HG03175 (cell line): Measurements from ENCODE around the gene PDE11A.

Experiments used
- ATAC-seq: cut with Tn5 transposase; IDR thresholded peaks from one replicate; pipeline ENCODE4 v1.9.1; 2021; ENCODE audit warnings: mild to moderate bottlenecking, moderate library complexity; ENCODE audit not compliant: unreplicated experiment

PDE11A gene

GRCh38 chr2:177639262-177639914, 433.2 kb downstream of the PDE11A start:
- ATAC-seq = no peak

DNA sequence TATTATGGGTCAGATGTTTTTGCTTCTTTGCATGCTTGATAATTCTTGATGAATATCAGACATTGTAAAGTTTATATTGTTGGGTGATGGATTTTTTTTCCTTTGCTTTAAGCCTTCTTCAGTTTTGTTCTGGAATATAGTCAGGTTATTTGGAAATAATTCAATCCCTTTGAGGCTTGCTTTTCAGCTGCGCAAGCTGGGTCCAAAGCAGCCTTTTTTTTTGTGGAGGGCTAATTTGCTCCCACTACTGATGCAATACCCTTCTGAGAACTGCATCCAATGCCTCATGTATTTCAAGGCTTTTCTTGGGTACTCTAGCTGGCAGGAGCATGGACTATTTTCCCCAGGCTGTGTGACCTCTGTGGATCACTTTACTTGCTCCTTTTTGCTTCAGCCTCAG, 434.1 kb downstream of the PDE11A start:
- no peak for ATAC-seq

- ATAC-seq = no peak
Observed at GRCh38 chr2:177636672-177637071, 435.9 kb downstream of the PDE11A start.

- ATAC-seq = no peak
Observed at GRCh38 chr2:177635696-177636095, 436.9 kb downstream of the PDE11A start.

DNA sequence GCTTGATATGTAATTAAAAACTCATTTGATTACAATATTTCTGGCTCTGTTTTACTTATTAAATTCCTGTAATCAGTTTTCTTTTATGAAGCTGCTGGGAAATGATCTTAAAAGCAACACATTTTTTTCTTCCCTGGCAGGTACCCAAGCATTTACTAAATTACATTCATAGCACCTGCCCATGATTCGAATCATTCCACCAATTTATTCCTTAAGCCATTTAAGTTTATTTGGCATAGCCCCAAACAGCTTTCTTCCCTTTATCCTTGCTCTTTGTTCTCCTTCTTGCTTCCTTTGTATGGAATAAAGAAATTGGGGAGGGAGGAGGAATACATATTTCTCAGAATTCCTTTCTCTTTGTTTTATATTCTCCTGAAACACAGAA, 438.7 kb downstream of the PDE11A start:
- no peak for ATAC-seq

GRCh38 chr2:177633111-177633510, 439.5 kb downstream of the PDE11A start:
- no peak for ATAC-seq

- ATAC-seq = no peak
Observed at GRCh38 chr2:177631680-177632079, 440.9 kb downstream of the PDE11A start.

GRCh38 chr2:177629357-177630024, 443.1 kb downstream of the PDE11A start:
- peak; percentile 48 for ATAC-seq

DNA sequence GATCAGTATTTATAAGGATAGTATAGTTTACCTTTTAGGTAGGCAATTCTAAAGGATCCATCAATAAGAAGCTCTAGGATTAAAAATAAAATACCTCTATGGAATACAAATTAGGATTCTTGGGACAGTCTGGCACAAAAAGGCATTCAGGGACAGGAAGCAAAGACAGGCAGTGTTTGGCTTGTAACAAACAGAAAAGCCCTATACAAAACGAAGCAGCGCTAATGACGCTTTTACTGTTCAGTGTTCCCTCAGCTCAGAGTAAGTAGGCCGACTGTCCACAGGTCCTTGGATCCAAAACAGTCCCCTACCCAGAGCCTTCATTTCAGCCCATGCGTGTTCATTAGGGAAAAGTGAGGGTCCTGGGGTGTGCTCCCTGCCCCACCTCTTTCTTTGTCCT, 443.7 kb downstream of the PDE11A start:
- no peak for ATAC-seq

DNA sequence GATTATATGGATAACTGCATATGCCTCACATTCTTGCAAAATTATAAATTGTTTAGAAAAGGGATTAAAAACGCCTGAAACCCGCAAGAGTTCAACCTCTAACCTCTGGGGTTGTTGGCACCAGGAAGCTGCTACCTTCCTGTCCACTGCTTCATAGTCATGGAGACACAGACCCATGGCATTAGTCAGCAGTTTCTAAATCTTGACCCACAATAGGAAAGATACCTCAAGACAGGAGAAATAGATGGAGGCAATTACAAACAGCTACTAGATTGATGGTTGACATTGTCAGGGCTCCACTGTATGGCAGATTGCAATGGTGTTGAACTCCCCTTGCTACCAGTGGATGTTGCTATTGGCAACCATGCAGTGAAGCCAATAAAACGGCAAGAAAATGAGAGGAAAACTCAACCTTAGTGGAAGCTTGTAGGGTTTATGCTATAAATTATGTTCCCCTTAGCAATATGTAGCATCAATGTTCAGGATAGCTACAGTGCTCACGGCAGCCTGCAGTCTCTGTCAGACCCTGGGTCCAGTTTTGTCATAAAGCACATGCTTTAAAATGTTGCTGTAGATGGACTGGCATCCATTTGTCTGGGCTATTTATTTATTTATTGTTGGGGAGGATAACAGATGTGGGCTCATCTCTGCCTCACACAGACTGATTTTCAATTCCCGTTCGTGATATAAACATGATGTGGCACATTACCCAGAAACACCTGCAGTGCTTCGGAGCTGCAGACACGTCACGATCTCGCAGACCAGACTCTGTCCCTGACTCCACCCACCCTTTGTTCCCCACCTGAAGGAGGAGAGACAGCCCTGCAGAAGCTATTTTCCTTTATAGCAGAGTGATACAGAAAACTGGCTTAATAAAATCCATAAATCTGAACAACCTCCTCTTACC, 446.6 kb downstream of the PDE11A start:
- no peak for ATAC-seq

- no peak for ATAC-seq
Observed at GRCh38 chr2:177622521-177622920, 450.1 kb downstream of the PDE11A start.

DNA sequence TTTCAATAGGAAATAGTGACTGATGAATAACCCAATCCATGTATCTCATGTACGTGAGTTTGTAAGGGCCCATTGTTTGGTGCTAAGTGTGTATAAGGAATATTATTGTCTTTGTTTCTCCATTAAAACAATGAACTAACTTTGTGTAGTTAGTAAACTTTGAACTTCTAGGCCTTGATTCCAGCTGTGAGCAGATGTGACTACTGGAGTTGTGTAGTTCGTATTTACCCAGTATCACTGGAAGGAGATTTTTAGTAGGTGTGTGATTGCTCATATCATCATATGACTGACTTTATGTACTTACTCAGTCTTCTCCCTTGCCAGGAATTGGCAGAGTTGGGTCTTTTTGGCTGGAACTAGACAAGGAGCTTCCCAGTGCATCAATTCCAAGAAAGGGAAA, 452.6 kb downstream of the PDE11A start:
- no peak for ATAC-seq

DNA sequence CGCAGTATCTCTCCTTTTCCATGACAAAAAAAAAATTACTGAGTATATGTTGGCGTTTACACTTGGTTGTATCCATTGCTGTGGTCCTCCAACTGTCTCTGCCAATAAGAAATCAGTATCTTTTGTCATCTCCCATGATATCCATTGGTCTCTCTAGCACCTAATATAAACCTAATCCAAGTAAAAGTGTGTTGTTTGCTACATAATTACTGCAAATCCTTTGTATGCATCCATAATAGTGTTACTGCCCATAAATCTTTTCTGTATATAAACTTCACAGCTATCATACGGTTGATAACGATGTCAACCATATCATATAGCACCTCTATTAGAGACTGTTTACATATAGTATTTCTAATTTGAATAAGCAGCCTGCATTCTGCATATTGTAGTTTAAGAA, 453.1 kb downstream of the PDE11A start:
- ATAC-seq = no peak

GRCh38 chr2:177618255-177619253, 454.0 kb downstream of the PDE11A start:
- peak; percentile 96 for ATAC-seq

DNA sequence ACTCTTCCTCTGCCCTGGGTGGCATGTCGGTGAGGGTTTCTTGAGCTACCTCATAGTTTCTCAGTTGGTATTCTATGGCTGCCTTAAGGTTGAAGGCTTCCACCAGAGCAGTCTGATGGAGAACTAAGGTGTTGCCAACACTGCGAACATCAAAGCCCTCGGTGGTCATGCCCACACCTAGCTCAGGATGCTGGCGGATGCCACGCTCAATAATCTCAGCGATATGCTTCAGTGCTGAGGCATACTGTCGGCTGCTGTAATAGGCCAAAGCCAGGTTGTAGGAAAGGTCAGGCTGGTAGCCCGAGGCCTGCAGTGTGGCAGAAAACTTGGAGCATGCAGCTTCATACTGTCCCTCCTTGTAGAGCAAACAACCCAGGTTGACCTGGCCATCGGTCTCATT, 454.7 kb downstream of the PDE11A start:
- no peak for ATAC-seq

DNA sequence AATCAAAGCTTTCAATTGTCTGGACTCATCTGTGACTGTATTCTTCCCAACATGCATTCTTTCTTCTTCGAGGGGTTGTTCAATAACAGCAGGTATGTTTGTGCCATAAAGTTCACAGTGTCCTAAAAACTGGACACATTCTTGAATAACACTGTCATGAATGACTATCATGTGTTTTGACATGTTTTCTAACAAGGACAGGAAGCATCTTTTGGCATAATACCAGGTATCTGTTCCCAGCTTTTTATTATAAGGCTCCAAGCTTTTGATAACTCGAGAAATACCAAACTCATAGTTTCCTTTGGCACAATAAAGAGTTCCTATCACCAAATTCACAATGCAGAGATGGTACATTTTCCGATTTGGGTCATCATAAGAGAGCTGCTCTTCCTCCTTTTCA, 455.8 kb downstream of the PDE11A start:
- ATAC-seq = no peak

- ATAC-seq = no peak
Observed at GRCh38 chr2:177616066-177616465, 456.5 kb downstream of the PDE11A start.

- no peak for ATAC-seq
Observed at GRCh38 chr2:177612659-177613058, 459.9 kb downstream of the PDE11A start.

DNA sequence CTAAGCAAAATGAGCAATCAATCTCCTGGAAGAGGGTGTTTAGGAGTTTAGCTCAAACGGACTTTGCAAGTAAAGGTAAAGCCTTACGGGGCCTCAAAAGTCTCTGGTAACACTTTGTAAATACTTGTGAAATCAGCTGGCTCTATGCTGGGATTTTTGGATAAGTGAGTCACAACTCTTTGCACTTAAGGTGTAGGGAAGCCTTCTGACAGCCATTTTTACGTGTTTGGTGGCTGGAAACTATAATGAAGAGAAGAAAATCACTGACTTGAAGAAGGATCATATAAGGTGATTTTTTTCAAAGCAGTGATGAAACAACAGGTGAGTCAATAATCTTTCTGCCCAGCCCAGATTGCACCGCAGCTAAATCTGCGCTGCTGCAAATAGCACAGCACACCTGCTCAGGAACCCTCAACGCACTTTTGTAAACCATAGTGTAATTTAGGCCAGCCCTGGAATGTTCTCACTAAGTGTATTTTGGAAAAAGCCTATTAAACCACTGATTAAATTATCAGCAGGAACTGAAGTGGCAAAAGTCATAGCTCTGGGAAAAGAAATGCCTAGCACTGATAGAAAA, 461.2 kb downstream of the PDE11A start:
- no peak for ATAC-seq

- ATAC-seq = no peak
Observed at GRCh38 chr2:177610813-177611212, 461.8 kb downstream of the PDE11A start.
